ENCODE results near the gene MPST.

MPST gene

DNA sequence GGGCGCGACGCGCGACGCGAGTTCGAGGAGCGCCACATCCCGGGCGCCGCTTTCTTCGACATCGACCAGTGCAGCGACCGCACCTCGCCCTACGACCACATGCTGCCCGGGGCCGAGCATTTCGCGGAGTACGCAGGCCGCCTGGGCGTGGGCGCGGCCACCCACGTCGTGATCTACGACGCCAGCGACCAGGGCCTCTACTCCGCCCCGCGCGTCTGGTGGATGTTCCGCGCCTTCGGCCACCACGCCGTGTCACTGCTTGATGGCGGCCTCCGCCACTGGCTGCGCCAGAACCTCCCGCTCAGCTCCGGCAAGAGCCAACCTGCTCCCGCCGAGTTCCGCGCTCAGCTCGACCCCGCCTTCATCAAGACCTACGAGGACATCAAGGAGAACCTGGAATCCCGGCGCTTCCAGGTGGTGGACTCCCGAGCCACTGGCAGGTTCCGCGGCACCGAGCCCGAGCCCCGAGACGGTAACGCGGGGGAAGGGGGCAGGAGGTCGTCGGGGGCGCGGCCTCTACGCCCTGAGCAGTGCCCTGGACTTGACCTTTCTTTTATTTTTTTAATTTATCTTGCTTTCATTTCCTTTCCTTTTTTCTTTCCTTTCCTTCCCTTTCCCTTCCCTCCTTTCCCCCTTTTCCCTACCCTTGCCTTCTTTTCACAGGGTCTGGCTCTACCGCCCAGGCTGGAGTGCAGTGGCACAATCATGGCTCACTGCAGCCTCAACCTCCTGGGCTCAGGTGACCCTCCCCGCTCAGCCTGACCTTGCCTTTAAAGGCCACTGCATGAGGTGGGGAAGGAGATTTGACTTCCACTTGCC, 5.0 kb downstream of the MPST start:
- TF ChIP-seq HDGF (IDR thresholded peaks at IDR 0.05; ENCODE audit: borderline replicate concordance): no peak
- TF ChIP-seq SP1 (IDR thresholded peaks at IDR 0.05): no peak
- no peak for TF ChIP-seq CTBP1 (IDR thresholded peaks at IDR 0.05; ENCODE audit: borderline replicate concordance)
- TF ChIP-seq, protein P1, sequence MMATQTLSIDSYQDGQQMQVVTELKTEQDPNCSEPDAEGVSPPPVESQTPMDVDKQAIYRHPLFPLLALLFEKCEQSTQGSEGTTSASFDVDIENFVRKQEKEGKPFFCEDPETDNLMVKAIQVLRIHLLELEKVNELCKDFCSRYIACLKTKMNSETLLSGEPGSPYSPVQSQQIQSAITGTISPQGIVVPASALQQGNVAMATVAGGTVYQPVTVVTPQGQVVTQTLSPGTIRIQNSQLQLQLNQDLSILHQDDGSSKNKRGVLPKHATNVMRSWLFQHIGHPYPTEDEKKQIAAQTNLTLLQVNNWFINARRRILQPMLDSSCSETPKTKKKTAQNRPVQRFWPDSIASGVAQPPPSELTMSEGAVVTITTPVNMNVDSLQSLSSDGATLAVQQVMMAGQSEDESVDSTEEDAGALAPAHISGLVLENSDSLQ (IDR thresholded peaks at IDR 0.05): no peak
- TF ChIP-seq TARDBP (IDR thresholded peaks at IDR 0.05): no peak
- TF ChIP-seq FOXK2 (IDR thresholded peaks at IDR 0.05): no peak
- no peak for TF ChIP-seq ARNT (IDR thresholded peaks at IDR 0.05)
- TF ChIP-seq NFRKB (IDR thresholded peaks at IDR 0.05): no peak
- TF ChIP-seq LEF1 (IDR thresholded peaks at IDR 0.05; ENCODE audit: borderline replicate concordance): no peak
- TF ChIP-seq ELF4 (IDR thresholded peaks at IDR 0.05): no peak
- no peak for TF ChIP-seq L3MBTL2 (conservative IDR thresholded peaks at IDR 0.05)
- TF ChIP-seq FOXA1 (IDR thresholded peaks at IDR 0.05): no peak
- no peak for TF ChIP-seq BHLHE40 (IDR thresholded peaks at IDR 0.05; ENCODE audit: borderline replicate concordance)
- TF ChIP-seq ZNF384 (IDR thresholded peaks at IDR 0.05): no peak
- POLR2A ChIA-PET: no interaction called here
- CTCF ChIA-PET: no interaction called here
- no peak for DNase-seq (ENCODE audit: extremely low spot score)

DNA sequence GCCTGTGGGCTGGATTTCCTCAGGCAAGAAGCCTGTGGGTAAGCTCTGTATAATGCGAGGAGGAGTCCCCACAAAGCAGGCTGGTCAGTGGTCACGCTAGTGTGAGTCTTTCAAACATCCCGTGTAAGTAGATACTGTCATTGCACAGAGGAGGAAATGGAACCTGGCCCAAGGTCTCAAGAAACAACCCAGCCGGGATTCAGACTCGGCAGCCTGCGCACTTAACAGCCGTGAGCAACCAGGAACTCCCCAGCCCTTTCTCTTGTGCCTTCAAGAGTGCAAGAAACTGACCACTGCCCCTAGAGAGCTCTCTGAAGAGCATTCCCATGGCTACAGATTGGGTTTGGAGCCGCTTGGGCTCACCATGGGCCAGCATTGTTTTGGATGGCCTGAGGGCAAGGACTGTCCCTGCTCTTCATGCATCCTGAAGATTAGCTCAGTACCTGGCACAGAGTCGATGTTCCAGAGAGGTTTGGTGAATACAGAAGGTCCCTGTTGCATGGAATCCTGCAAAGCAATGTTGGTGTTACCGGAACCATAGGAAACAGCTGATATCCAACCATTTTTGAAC, 6.0 kb downstream of the MPST start:
- no peak for DNase-seq (ENCODE audit: extremely low spot score)
- CTCF ChIA-PET: no interaction called here
- TF ChIP-seq TARDBP (IDR thresholded peaks at IDR 0.05): no peak
- POLR2A ChIA-PET: interaction anchor here (0.9 kb wide), 1 partner anchor 14 kb away, joined by 3 read pairs; no protein-coding TSS in a partner anchor

DNA sequence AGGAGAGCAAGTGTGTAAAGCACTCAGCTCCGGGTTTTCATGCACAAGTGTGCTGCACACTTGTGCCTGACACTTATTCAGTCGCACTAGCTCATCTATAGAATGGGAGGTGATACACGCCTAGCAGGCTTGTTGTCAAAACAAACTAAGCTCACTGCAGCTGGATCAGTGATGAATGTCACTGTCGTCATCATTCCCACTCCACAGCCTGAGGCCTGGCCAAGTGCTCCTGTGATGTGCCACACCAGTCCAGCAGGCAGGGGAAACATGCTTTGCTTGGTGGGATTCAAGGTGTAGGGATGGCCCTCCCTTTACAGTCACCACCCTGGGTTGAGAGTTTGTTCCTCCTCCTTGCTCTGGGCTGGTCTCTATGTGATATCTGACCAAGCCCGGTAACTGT, 6.8 kb downstream of the MPST start:
- no peak for DNase-seq (ENCODE audit: extremely low spot score)
- CTCF ChIA-PET: interaction anchor here (0.6 kb wide), 1 partner anchor 20 kb away, joined by 9 read pairs; no protein-coding TSS in a partner anchor
- POLR2A ChIA-PET: interaction anchor here (0.9 kb wide), 1 partner anchor 15 kb away, joined by 3 read pairs; no protein-coding TSS in a partner anchor
- TF ChIP-seq ELF4 (IDR thresholded peaks at IDR 0.05): no peak
- no peak for TF ChIP-seq LEF1 (IDR thresholded peaks at IDR 0.05; ENCODE audit: borderline replicate concordance)
- TF ChIP-seq FOXA1 (IDR thresholded peaks at IDR 0.05): no peak
- TF ChIP-seq ARNT (IDR thresholded peaks at IDR 0.05): no peak
- no peak for TF ChIP-seq SP1 (IDR thresholded peaks at IDR 0.05)
- TF ChIP-seq FOXK2 (IDR thresholded peaks at IDR 0.05): no peak
- TF ChIP-seq ZNF384 (IDR thresholded peaks at IDR 0.05): no peak
- TF ChIP-seq CTBP1 (IDR thresholded peaks at IDR 0.05; ENCODE audit: borderline replicate concordance): no peak
- no peak for TF ChIP-seq TARDBP (IDR thresholded peaks at IDR 0.05)
- TF ChIP-seq, protein P1 (IDR thresholded peaks at IDR 0.05): no peak
- TF ChIP-seq FOXM1 (IDR thresholded peaks at IDR 0.05; ENCODE audit: borderline replicate concordance): no peak
- no peak for TF ChIP-seq HDGF (IDR thresholded peaks at IDR 0.05; ENCODE audit: borderline replicate concordance)
- no peak for TF ChIP-seq BHLHE40 (IDR thresholded peaks at IDR 0.05; ENCODE audit: borderline replicate concordance)
- TF ChIP-seq L3MBTL2 (conservative IDR thresholded peaks at IDR 0.05): no peak
- TF ChIP-seq NFRKB (IDR thresholded peaks at IDR 0.05): no peak
- no peak for TF ChIP-seq SUZ12 (IDR thresholded peaks at IDR 0.05)

DNA sequence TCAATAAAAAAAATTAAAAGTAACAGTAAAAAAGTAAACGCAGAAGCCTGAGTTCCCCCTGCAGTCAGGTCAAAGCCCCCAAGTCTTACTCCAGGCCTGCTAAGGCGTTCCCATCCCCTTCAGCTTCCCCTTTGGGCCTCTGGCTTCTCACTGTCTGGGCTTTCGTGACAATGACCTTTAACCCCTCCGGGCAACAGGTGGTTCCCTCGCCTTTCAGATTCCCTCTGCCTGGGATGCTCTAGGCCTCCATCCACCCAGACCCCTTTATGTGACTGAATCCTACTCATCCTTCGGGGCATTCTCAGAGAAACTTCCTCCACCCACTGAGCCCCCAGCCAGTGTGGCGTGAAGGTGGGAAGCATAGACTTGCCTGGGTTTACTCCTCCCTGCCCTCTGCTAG, 8.0 kb downstream of the MPST start:
- CTCF ChIA-PET: no interaction called here
- TF ChIP-seq L3MBTL2 (conservative IDR thresholded peaks at IDR 0.05): no peak
- no peak for TF ChIP-seq LEF1 (IDR thresholded peaks at IDR 0.05; ENCODE audit: borderline replicate concordance)
- no peak for TF ChIP-seq FOXK2 (IDR thresholded peaks at IDR 0.05)
- TF ChIP-seq BHLHE40 (IDR thresholded peaks at IDR 0.05; ENCODE audit: borderline replicate concordance): no peak
- no peak for TF ChIP-seq HDGF (IDR thresholded peaks at IDR 0.05; ENCODE audit: borderline replicate concordance)
- no peak for TF ChIP-seq ELF4 (IDR thresholded peaks at IDR 0.05)
- no peak for TF ChIP-seq ZNF384 (IDR thresholded peaks at IDR 0.05)
- no peak for TF ChIP-seq SUZ12 (IDR thresholded peaks at IDR 0.05)
- TF ChIP-seq, protein P1 (IDR thresholded peaks at IDR 0.05): no peak
- no peak for TF ChIP-seq FOXA1 (IDR thresholded peaks at IDR 0.05)
- TF ChIP-seq SP1 (IDR thresholded peaks at IDR 0.05): no peak
- no peak for TF ChIP-seq ARNT (IDR thresholded peaks at IDR 0.05)
- no peak for TF ChIP-seq TARDBP (IDR thresholded peaks at IDR 0.05)
- TF ChIP-seq FOXM1 (IDR thresholded peaks at IDR 0.05; ENCODE audit: borderline replicate concordance): no peak
- no peak for DNase-seq (ENCODE audit: extremely low spot score)
- POLR2A ChIA-PET: no interaction called here

DNA sequence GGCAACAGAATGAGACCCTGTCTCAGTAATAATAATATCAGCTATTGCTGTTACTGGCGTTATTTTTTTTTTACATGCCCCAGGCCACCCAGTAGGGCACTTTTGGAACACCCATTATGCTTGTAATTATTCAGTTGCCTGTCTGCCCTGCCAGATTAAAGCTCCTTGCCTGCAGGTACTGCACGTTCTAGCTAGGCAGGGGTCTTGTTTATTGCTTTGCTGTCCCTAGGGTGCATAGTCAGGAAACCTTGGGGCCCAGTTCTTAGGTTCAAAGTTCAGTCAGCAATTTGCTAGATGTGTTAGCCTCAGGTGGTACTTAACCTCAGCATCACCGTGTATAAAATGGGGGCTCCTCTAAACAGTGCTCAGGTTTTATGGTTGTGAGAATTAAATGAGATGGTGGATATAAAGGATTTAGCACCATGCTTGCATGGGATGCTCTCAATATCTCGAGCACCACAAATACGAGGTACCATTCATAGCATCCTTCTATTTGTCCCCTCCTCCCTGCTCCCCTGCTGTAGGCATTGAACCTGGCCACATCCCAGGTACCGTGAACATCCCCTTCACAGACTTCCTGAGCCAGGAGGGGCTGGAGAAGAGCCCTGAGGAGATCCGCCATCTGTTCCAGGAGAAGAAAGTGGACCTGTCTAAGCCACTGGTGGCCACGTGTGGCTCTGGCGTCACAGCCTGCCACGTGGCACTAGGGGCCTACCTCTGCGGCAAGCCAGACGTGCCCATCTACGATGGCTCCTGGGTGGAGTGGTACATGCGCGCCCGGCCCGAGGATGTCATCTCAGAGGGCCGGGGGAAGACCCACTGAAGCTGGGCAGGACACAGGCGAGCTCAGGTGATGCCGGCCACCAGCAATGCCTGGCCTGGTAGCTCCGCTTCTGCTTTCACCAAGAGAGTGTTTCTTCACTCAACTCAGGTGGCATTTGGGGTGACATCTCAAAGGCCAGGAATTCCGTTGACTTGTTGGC, 9.4 kb downstream of the MPST start:
- DNase-seq (ENCODE audit: extremely low spot score): no peak
- TF ChIP-seq FOXK2 (IDR thresholded peaks at IDR 0.05): no peak
- TF ChIP-seq CTBP1 (IDR thresholded peaks at IDR 0.05; ENCODE audit: borderline replicate concordance): no peak
- no peak for TF ChIP-seq FOXM1 (IDR thresholded peaks at IDR 0.05; ENCODE audit: borderline replicate concordance)
- TF ChIP-seq, protein P1 (IDR thresholded peaks at IDR 0.05): no peak
- no peak for TF ChIP-seq SP1 (IDR thresholded peaks at IDR 0.05)
- ChIA-PET CTCF (interaction anchor here (0.6 to 1.8 kb wide), 2 partner anchors 15 to 58 kb away, joined by 3 to 6 read pairs; no protein-coding TSS in a partner anchor), POLR2A (interaction anchor here (0.8 to 2.1 kb wide), 2 partner anchors 10 to 25 kb away, joined by 3 to 14 read pairs; partner anchors contain the start of genes MPST and TST)
